ENCODE measurements around the gene HEATR9.

- no peak for TF ChIP-seq CTCF (conservative IDR thresholded peaks at IDR 0.05; ENCODE audit: low read length)
- no peak for TF ChIP-seq EZH2phosphoT487 (IDR thresholded peaks at IDR 0.05; ENCODE audit: borderline replicate concordance)
These were observed 56.9 kb downstream of the HEATR9 start for GRCh38 chr17:35811759-35812158.

Measured in Loucy (cell line).